NCI-H2196 treated with DMSO at 0.1 percent for 48 hours (cell line): Measurements from ENCODE around the gene ODAD2.
"Not testable (repeated sequence)": the region's sequence is repeated elsewhere in the genome, so short reads cannot be mapped to it uniquely, and the experiment has no call there.

Source experiments
- DNase-seq: peaks from one replicate; lab custom pipeline; 2025; ENCODE audit not compliant: unreplicated experiment; lab: John Stamatoyannopoulos, UW

The ODAD2 gene, protein sequence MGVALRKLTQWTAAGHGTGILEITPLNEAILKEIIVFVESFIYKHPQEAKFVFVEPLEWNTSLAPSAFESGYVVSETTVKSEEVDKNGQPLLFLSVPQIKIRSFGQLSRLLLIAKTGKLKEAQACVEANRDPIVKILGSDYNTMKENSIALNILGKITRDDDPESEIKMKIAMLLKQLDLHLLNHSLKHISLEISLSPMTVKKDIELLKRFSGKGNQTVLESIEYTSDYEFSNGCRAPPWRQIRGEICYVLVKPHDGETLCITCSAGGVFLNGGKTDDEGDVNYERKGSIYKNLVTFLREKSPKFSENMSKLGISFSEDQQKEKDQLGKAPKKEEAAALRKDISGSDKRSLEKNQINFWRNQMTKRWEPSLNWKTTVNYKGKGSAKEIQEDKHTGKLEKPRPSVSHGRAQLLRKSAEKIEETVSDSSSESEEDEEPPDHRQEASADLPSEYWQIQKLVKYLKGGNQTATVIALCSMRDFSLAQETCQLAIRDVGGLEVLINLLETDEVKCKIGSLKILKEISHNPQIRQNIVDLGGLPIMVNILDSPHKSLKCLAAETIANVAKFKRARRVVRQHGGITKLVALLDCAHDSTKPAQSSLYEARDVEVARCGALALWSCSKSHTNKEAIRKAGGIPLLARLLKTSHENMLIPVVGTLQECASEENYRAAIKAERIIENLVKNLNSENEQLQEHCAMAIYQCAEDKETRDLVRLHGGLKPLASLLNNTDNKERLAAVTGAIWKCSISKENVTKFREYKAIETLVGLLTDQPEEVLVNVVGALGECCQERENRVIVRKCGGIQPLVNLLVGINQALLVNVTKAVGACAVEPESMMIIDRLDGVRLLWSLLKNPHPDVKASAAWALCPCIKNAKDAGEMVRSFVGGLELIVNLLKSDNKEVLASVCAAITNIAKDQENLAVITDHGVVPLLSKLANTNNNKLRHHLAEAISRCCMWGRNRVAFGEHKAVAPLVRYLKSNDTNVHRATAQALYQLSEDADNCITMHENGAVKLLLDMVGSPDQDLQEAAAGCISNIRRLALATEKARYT

DNA sequence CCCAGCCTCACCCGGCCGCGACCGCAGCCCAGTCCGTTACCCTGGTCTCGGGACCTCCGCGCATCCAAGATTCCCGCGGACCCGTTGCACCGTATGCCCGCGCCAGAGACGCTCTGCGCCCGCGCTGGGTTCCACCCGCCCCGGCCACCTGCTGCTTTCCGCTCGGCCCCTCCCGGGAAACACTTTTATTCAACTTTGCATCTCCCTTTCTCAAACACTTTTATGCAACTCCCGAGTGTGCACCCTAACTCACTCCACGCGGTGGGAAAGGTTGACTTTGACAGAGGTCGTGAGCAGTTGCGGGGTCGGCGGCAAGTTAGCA is at the start of gene ODAD2:
TSS of gene ODAD2 (minus strand) at position 126 of the 322 bp plus-strand sequence. CDS start 3,937 bp downstream, outside the sequence.
- DNase-seq, result no peak

DNA sequence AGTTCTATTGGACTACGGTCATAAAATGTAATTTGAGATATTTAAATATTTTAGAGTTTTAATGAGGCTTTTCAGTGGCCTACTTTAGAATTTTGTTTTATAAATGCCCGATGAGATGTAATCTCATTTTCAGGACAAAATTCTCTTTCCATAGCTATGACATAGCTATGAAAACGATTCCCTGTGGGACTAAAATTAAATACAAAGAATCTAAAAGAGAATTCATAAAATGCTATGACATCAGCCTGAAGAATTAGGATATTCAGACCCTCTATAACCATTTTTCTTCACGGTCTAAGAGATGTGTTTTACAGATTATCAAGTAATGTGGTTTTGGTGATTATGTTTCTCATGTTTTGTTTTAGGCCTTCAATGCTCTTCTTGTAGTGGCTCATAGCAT is 48.2 kb upstream of the ODAD2 start:
- DNase-seq, result no peak

DNA sequence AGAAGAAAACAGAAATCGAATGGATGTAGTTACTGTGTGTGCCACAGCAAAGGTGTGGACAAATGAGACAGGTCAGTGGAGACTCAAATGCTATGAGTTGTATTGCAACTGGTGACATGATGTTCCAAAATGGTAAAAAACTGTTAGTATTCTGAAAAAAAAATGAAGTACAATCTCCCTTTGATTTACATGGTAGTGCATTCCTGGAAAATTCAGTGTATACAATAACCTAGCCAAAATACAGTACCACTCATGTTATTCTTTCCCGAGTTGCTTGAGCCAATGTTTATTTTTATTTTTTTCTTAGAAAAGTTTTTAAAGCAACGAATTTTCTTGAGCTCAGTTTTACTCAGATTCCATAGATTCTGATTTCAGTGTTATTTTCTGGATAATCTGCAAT is 47.7 kb upstream of the ODAD2 start:
- DNase-seq, result no peak

DNA sequence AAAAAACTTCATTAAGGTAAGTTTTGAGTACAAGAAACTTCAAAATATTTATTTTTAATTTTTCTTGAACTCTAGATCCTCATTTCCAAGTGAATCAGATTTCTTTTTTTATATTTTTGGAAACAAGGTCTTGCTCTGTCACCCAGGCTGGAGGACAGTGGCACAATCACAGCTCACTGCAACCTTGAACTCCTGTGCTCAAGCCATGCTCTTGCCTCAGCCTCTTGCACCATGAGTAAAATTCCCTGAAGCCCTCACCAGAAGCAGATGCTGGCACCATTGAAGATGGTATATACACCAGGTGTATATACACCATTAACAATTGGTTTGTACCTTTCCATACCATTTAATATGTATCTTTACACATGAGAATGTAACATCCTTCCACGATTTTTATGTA is 45.1 kb upstream of the ODAD2 start:
- no peak for DNase-seq

DNA sequence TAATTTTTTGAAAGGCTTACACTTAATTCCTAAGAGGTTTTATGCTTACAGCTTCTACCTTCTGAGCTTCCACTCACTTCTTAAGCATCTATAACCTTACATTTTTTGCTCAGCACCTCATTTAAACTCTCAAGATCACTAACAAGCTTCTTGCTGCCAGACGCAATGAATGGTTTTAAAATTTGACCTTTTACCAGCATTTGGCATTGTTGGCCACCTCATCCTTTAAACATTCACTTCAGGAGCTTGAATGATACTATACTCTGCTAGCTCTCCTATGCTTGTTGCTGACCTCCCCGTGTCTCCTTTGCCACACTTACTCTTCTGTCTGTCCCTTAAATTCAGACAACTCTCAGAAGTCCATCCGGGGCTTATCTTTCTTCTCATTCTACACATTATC is 37.7 kb upstream of the ODAD2 start:
- no peak for DNase-seq

DNA sequence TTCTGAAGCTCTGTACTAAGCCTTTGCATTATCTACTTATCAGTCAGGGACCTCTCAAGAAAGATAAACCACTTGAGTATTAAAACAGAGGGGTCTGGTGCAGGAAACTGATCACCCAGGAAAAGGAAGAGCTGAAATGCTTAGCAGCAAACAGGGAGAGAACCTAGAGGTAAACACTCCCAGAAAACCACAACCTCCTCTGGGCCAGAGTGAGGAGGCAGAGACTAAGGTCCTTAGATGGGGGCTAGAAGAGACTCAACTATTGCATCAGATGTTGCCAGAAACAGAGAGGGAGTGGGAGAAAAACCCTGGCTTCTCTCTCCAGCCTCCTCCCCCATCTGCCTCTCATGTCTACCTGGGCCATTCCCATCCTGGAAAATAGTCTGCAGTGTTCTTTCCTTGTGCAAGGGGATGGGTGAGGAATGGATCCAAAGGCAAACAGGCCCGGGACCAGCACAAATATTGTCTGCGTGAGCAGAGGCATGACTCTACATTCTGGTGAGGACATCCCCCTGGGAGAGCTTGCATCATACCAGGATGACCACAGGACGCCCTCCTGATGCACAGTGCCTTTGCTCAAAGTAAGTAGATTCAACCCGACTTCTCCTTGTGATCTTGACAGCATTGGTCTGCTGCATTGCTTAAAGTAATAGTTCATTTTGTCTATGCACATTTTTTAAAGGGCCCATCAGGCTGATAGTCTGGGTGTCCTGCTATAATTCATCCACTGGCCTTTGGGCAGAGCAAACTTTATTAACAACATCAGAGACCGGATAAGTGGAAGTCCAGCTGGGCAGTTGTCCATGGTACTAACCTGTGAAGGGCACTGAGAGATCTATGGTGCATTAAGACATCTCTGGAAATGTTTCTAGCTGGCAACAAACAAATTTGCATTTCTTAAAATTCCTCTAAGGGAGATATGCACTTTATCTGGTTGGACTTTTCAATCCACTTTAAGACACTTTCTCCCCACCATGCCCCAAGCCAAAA is 22.4 kb upstream of the ODAD2 start:
- DNase-seq, result no peak

DNA sequence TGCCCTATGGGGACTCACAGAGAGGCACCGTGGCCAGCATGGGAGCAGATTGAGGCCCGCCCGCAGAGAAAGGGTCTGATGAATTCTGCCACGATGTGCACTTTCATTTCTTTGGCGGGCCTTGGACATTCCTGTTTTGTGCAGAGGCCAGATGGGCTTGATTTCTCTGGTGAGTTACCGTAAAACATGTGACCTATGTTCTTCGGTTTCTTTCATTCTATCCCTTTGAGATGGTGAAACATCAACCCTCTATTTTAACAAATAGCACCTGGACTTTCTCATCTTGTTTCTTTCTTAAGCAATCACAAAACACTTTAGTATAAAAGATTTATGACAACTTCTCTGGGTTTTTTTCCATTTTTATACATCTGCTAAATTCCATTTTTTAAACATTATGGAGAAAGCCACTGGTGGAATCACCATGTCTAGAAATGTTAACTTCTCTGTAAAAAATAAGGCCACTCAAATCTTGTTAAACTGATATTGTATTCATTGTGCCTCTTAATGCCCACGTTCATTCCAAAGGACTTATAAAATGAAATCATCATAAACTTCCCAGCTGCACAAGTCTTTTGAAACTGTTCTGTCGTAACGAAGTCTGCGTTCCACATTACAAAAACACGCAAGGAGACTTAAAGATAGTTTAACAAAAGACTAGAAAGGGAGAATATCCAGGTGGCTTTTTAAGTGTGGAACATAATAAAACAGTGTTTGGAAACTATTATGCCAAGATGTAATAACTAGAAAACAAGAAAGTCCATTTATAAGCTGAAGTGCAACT is 21.4 kb upstream of the ODAD2 start:
- no peak for DNase-seq

DNA sequence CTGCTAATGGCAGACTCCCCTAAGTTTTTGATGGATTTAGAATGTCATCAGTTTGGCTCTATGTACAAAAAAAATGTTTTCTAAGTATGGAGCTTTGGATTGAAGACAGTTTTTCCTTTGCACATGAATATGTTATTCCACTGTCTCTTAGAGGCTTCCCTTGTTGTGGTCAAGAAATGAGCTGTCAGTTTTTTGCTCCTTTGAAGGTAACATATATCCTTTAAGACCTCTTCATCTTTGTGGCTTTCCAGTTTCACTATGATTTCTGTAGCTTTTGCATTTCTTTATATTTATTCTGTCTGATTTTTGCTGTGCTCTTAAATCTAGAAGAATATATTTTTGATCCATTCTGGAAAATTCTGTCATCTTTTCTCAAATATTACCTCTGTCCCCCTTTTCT is 15.8 kb upstream of the ODAD2 start:
- DNase-seq, result no peak

DNA sequence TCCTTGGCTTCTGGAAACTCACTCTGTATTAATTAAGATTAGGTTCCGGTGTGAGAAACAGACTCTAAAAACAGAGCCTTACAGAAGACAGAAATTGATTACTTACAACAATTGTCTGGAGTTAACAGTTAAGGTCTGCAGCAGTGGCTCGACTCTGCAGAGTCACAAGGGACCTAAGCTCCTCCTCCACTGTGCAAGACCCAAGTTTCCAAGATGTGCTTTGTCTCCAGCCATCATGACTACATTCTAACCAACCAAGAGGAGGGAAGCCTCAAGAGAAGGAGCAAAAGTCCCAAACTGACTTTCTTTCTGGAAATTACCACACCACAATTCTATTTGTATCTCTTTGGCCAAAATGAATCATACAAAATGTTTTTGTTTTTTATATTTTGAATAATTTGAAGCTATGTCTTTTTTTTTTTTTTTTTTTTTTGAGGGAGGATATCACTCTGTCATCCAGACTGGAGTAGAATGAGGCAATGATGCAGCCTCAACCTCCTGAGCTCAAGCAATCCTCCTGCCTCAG is 14.2 kb upstream of the ODAD2 start:
- DNase-seq, result no peak

DNA sequence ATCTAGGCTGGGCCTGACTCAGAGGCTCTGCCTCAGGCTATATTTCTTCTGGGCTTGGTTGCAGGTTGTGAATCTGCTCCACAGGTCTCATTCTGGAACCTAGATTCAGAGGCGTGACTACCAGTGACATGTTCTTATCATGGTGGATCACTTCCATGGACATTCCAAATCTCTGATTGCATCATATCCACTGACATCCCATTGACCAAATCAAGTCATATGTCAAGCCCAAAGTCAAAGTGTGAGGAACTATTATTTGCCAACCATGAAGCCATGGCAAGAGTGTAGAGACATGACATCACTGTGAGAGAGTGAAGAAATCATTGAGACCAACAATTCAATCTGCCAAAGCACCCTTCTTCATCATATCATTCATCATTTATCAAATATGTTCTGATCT is 11.9 kb upstream of the ODAD2 start:
- no peak for DNase-seq

DNA sequence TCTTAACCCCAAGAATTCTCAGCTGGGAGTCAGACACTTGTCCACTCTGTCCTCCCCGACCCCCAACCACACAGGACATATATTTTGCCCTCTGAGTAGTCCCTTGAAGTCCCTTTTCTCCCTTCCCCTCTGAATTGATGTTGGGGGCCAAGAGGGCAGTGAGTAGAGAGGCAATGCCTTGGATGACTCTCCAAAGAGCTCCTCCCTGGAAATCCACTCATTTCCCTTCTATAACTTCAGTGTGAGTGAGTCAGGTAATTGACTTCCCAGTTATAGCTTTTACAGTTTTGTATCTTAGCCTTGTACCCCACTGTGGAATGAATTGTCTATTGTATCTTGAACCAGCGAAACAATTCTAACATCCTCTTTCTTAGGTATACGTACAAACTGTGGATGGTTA is 9.2 kb upstream of the ODAD2 start:
- no peak for DNase-seq

DNA sequence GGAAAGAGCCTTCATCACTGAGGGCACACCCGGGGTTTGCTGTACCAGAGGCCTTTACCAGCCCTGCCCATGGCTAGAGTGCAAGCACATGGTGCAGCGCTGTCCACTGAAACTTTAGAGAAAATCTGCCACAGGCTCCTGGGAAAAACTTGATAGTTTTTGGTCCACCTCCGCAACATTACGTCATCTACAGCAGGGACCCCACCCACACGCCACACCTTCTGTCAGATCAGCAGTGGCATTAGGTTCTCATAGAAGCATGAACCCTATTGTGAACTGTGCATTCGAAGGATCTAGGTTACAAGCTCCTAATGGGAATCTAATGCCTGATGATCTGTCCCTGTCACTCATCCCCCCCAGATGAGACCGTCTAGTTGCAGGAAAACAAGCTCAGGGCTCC is 2.5 kb upstream of the ODAD2 start:
- DNase-seq, result no peak

DNA sequence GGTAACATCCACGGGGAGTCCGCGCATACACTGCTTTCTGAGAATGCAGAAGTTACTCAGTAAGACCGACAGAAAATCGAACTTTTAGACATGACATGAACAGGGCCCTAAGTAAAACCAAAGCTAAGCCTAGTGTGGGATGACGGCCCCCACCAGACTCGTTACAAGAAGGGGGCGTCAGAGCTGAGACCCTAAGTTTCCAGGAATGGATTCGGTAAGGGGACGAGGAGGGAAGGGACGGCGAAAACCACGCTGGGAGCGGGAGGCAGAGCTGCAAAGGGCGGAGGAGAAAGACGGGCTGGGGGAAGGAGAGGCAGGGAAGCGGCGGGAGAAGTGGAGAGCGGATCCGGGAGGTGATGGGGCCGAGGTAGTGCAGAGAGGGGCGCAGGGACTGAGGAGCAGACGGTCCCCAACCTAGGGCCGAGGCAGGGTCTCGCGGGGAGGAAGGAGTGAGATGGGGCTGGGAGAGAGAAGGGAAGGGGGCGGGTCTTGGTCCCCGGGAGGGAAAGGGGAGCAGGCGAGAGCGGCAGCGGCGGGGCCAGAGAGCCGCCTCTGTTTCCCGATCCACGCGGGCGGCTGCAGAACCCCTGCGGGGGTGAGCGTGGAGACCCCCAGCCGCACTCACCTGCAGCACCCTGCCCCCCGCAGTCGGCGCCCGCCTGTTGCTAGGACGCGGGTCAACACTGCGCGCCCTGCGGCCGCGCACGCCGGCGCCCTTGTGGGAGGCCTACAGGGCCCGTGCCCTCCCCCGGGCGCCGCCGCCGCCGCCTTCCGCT is 513 bp downstream of the ODAD2 start:
- no peak for DNase-seq

DNA sequence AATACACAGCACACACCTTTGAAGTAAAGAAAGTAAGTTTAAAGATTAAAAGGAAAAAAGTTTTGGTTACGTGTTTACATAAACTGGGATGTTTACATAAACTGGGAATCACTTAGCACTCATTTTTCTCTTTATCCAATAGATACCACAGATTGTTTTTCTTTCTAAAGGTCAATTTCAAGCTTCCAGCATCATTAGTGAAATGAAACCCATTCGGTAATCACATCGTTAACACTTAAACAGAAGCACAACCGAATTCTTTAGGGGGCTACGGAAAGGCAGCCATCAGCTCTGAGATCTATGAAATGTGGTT is 1.1 kb downstream of the ODAD2 start:
- no peak for DNase-seq

DNA sequence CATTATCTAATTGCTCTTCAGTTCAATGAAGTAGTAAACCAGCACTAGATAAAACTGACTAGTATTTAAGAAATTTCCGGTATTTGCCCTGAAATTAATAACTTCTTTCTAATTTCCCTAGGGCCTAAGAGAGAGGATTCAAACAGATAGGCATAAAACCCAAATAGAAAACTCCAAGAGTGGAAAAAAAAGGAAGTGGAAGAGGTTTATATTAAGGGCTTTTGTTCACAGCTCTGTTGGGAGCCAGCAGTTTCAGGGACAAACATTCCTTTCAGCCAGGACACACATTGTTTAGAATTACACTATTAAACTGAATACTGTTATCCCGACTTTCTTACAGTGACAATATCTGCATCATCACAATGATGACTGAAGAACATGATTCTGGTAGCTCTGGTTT is 3.6 kb downstream of the ODAD2 start:
- DNase-seq, result no peak

DNA sequence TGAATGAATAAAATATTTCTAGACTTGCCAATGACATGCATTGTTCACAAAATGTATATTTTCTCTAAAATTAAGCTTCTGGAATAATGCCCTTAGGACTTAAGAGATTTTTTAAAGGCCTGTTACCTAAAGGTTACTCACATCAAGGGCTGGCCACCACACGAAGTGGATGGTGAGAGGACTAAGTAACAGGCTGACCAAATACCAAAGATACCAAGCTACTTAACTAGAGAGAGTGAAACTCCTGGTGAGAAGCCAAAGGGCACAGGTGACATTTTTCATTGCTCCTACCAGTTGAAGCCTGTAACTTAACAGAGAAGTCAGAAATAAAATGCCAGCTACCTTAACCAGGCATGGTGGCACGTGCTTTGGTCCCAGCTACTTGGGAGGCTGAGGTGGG is 9.5 kb downstream of the ODAD2 start:
- not testable (repeated sequence) for DNase-seq

DNA sequence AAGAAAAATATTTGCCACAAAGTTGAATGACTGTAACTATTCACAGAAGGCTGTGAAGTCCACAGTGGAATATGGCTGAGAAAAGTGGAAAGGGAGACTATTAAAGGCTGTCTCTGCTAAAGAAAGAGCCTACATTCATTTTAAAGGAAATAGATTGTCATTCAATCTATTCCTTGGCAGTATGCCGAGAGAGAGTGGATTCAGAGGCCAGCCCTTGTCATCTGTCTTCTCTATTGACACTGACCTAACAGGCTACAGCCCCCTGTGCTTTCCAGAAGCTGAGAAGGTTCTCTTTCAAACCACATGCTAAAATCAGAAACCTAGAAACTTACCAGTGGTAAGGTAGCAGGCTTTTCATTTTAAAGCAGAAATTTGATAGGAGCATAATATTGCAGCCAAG is 12.1 kb downstream of the ODAD2 start:
- no peak for DNase-seq

DNA sequence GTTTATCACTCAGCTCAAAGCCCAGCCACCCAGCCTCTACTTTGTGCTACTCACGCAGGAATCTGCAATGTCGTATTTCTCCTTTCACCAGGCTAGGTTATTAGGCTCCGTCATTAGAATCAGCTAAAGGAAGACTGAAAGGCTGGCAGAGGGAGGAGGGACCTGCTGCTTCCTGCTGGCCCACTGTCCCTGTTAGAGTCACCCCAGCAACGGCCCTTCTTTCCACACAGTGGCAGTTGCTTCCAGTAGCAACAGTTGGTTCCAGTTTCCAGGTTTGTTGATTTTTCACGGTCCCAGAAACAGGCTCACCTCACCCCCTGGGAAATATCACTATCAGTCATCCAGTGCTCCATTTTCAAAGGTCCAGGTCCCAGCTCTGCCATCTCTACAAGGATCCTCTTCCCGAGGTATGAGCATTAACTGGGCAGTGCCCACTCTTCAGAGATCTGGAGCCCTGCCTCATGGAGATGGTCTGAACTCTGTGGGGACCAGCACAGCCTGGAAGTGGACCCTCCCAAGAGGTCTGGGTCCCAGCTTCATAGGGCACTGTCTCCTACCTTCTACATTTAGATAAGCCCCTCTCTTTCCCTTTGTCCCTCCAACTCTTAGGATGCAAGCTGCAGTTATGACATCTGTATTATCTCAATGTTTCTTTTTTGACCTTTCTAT is 15.9 kb downstream of the ODAD2 start:
- no peak for DNase-seq

DNA sequence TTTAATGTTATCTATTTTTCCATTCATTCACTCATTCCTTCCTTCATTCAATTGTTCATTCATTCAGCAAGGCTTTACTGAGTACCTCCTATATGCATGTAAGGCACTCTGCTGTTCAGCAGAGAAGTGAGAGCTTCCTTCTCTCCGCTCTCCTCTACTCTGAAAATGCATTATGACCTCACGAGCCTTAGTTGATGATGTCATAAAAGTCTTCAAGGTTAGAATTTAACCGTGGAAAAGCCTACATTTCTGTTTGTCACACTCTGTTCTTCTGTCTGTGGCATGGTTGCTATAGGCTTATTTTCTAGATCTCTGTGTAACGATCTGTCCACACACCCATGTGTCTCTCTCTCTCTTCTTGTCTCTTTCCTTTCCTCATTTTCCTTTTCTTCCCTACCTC is 17.1 kb downstream of the ODAD2 start:
- DNase-seq, result no peak
